SK-N-SH (cell line): ENCODE data around the gene USP25.

Source experiments
- EZH2phosphoT487 ChIP-seq: fragments of 200-600 bp; sonication (generic); IDR thresholded peaks from 2 replicates; pipeline ENCODE4 v1.6.1; 2017; ENCODE audit warnings: low read depth, mixed run types, mild to moderate bottlenecking, antibody characterized with exemption, moderate library complexity, borderline replicate concordance
- FOXJ3 ChIP-seq: sonication (generic); formaldehyde crosslinking; IDR thresholded peaks from 2 replicates; pipeline ENCODE4 v1.5.1; 2020; ENCODE audit warnings: mild to moderate bottlenecking, missing genetic modification reagents
- NRF1 ChIP-seq: IDR thresholded peaks from 2 replicates; pipeline ENCODE4 v1.6.1; 2012; ENCODE audit warnings: low read depth, mild to moderate bottlenecking, low read length
- RAD21 ChIP-seq: IDR thresholded peaks from 2 replicates; pipeline ENCODE4 v1.6.1; 2012; ENCODE audit warnings: mild to moderate bottlenecking, low read length
- RFX5 ChIP-seq: IDR thresholded peaks from 2 replicates; pipeline ENCODE4 v1.6.1; 2012; ENCODE audit warnings: mild to moderate bottlenecking, improper control_type of control experiment, low read length
- SMC3 ChIP-seq: IDR thresholded peaks from 2 replicates; pipeline ENCODE4 v1.6.1; 2012; ENCODE audit warnings: low read depth, low read length, improper control_type of control experiment
- TF ChIP-seq, protein P1 (sequence below): fragments of 200-600 bp; sonication (generic); IDR thresholded peaks from 2 replicates; pipeline ENCODE4 v1.6.1; 2017; ENCODE audit warnings: antibody characterized with exemption, mild to moderate bottlenecking, moderate library complexity
- TF ChIP-seq, protein P2 (sequence below): IDR thresholded peaks from 2 replicates; pipeline ENCODE4 v1.6.1; 2012; ENCODE audit warnings: mild to moderate bottlenecking, low read depth, low read length, moderate library complexity
- TF ChIP-seq, protein P3 (sequence below): IDR thresholded peaks from 2 replicates; pipeline ENCODE4 v1.4.0; 2012; ENCODE audit warnings: low read depth
- TF ChIP-seq, protein P4 (sequence below): fragments of 150-350 bp; IDR thresholded peaks from 2 replicates; pipeline ENCODE4 v1.6.1; 2017; ENCODE audit warnings: antibody characterized with exemption, low read length, low read depth, borderline replicate concordance

DNA sequence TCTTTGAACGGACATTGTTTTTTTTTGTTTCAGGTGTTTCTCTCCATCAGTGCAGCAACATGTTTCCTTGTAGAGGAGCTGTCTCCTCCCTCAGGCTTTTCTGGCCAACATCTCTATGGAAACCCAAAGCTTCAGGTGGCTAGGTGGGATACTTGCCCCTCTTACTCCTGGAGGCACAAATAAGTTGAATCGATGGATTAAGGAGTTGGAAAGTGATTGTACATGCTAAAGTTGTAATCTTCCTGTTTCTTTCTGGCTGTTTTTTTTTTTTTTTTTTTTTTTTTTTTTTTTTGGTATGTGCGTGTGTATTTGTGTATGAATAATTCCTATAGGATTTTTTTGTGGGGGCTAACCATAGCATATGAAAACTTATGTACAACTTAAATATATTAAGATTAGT, 10.6 kb downstream of the USP25 start:
- TF ChIP-seq RFX5 (no peak), NRF1 (no peak), RAD21 (no peak), EZH2phosphoT487 (no peak), FOXJ3 (CRISPR knock-in tag) (no peak), SMC3 (no peak)
- TF ChIP-seq, protein P1, sequence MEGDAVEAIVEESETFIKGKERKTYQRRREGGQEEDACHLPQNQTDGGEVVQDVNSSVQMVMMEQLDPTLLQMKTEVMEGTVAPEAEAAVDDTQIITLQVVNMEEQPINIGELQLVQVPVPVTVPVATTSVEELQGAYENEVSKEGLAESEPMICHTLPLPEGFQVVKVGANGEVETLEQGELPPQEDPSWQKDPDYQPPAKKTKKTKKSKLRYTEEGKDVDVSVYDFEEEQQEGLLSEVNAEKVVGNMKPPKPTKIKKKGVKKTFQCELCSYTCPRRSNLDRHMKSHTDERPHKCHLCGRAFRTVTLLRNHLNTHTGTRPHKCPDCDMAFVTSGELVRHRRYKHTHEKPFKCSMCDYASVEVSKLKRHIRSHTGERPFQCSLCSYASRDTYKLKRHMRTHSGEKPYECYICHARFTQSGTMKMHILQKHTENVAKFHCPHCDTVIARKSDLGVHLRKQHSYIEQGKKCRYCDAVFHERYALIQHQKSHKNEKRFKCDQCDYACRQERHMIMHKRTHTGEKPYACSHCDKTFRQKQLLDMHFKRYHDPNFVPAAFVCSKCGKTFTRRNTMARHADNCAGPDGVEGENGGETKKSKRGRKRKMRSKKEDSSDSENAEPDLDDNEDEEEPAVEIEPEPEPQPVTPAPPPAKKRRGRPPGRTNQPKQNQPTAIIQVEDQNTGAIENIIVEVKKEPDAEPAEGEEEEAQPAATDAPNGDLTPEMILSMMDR = no peak
- TF ChIP-seq, protein P2, sequence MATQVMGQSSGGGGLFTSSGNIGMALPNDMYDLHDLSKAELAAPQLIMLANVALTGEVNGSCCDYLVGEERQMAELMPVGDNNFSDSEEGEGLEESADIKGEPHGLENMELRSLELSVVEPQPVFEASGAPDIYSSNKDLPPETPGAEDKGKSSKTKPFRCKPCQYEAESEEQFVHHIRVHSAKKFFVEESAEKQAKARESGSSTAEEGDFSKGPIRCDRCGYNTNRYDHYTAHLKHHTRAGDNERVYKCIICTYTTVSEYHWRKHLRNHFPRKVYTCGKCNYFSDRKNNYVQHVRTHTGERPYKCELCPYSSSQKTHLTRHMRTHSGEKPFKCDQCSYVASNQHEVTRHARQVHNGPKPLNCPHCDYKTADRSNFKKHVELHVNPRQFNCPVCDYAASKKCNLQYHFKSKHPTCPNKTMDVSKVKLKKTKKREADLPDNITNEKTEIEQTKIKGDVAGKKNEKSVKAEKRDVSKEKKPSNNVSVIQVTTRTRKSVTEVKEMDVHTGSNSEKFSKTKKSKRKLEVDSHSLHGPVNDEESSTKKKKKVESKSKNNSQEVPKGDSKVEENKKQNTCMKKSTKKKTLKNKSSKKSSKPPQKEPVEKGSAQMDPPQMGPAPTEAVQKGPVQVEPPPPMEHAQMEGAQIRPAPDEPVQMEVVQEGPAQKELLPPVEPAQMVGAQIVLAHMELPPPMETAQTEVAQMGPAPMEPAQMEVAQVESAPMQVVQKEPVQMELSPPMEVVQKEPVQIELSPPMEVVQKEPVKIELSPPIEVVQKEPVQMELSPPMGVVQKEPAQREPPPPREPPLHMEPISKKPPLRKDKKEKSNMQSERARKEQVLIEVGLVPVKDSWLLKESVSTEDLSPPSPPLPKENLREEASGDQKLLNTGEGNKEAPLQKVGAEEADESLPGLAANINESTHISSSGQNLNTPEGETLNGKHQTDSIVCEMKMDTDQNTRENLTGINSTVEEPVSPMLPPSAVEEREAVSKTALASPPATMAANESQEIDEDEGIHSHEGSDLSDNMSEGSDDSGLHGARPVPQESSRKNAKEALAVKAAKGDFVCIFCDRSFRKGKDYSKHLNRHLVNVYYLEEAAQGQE = no peak
- TF ChIP-seq, protein P3, sequence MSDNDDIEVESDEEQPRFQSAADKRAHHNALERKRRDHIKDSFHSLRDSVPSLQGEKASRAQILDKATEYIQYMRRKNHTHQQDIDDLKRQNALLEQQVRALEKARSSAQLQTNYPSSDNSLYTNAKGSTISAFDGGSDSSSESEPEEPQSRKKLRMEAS = no peak
- TF ChIP-seq, protein P4, sequence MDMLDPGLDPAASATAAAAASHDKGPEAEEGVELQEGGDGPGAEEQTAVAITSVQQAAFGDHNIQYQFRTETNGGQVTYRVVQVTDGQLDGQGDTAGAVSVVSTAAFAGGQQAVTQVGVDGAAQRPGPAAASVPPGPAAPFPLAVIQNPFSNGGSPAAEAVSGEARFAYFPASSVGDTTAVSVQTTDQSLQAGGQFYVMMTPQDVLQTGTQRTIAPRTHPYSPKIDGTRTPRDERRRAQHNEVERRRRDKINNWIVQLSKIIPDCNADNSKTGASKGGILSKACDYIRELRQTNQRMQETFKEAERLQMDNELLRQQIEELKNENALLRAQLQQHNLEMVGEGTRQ = no peak
